Measurements from ENCODE around the gene GALK1.

The GALK1 gene

DNA sequence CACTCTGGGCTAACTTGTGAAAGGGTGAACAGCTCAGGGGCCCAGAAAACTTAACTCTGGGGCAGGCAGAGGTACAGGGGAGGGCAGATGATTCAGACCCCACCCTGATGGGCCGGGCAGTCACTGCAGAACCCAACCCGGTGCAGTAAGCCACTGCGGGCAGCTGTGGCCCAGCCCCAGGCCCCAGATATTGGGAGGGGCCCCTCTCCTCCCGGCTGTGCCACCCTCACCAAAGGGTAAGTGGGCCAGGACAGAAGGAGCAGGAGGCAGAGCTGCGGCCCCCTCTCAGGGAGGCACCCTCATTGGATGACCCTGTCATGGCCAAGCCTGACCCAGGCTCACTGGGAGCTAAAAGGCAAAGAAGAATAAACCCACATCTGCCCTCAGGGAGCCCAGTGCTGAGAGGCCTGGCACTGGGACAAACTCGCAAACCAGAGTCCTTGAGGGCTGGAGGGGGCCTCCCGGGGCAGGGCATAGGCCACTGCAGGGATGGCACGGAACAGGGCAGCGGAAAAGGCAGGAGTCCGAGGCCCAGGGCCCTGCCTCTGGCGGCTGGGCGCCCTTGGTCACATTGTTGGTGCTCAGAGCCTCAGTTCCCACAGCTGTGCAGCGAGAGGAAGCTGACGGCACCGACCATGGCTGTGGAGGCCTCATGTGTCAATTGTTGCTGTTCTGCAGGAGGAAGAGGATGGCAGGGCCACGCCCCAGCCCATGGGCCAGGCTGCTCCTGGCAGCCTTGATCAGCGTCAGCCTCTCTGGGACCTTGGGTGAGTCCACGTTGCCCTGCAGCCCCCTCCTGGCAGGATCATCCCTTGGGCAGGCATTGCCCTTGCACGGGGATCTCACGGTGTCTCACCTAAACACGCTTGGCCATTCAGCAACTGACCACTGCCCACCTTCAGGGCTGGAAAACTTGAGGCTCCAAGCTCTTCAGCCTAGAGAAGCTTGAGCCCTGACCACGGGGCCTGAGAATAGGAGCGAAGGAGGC lies 40.7 kb downstream of the GALK1 start:
- in situ Hi-C loops (cut with HindIII; ENCODE audit: low pct_ligation_motif_present, low sequenced_read_pairs) = no loop called here
- Histone ChIP-seq H3K27ac (no peak overlapping the region), H3K4me3 (ENCODE audit: low read depth, low read length) (no peak overlapping the region)

DNA sequence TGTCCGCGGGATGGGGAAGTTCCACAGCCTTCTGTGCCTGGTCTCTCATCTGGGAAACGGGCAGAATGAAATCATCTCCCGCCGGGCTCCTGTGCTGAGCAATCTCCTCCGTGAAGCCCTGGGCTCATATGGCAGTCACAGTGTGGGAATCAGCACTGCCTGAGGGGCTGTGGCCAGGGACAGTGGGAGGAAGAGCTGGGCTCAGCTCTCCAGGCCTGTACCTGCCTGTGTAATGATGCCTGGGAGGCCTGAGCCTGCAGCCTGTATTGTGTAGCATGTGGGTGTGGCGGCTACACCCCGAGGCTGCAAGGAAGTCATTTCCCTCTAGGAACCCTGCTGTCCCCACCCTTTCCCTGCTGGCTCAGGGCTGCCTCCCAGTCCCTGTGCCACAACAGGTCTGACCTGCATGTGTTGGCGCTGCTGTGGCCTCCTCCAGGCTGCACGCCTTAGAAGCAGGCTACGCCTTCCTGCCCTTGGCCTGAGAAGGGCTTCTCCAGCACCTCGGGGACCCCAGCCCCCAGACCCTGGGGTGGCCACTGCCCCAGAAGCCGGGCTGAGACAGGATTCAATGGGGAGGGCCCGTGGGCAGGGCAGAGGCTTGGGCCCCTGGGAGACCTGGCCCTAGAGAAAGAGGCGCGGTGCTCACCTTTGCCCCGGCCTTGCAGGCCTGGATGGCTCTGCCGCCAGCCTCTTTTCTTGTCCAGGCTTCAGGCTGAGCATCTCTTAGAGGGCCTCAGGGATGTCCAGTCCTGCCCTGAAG lies 41.6 kb downstream of the GALK1 start:
- Histone ChIP-seq H3K36me3 (replicated peaks) (no peaks in the 10 kb centered on the region), H3K27me3 (replicated peaks) (peaks cover 23% of the 10 kb centered on the region), H3K4me3 (ENCODE audit: low read depth, low read length) (no peak overlapping the region), H3K27ac (no peak overlapping the region)
- in situ Hi-C loops (cut with HindIII; ENCODE audit: low pct_ligation_motif_present, low sequenced_read_pairs) = no loop called here
- DNase-seq = no peak
- TF ChIP-seq, protein P1, sequence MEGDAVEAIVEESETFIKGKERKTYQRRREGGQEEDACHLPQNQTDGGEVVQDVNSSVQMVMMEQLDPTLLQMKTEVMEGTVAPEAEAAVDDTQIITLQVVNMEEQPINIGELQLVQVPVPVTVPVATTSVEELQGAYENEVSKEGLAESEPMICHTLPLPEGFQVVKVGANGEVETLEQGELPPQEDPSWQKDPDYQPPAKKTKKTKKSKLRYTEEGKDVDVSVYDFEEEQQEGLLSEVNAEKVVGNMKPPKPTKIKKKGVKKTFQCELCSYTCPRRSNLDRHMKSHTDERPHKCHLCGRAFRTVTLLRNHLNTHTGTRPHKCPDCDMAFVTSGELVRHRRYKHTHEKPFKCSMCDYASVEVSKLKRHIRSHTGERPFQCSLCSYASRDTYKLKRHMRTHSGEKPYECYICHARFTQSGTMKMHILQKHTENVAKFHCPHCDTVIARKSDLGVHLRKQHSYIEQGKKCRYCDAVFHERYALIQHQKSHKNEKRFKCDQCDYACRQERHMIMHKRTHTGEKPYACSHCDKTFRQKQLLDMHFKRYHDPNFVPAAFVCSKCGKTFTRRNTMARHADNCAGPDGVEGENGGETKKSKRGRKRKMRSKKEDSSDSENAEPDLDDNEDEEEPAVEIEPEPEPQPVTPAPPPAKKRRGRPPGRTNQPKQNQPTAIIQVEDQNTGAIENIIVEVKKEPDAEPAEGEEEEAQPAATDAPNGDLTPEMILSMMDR (IDR thresholded peaks at IDR 0.05; ENCODE audit: low read depth, low read length, missing control alignments) = no peak

More for the DNA sequence above, 40.7 kb downstream of the GALK1 start:
- no peaks in the 10 kb centered on the region for H3K36me3 ChIP-seq (replicated peaks)
- no peak for DNase-seq
- TF ChIP-seq, protein P1 (IDR thresholded peaks at IDR 0.05; ENCODE audit: low read depth, low read length, missing control alignments) = no peak
- H3K27me3 ChIP-seq (replicated peaks) = peaks cover 20% of the 10 kb centered on the region

DNA sequence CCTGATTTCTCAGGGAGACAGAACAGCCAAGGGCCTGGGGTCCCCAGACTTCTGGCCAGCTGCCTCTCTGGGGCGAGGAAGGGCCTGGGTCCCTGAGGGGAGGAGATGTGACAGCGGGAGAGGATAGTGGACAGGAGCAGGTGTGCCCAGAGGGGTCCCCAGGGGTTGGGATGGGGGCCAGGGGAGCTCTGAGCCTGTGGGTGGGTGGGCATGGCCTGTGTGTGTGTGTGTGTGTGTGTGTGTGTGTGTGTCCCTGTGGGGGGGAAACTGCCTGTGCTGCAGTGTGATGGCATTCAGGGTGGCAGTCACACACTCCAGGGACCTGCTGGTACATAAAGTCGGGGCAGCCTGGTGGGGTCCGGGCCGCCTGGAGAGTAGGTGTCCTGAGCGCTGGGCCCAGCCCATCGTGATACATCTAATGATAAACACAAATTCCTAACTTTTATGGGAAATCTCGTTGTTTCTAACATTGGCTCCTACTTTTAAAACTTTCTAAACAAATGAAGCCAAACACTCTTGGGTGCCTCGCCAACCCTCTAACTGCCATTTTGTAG lies 42.4 kb downstream of the GALK1 start:
- in situ Hi-C loops (cut with HindIII; ENCODE audit: low pct_ligation_motif_present, low sequenced_read_pairs) = no loop called here
- DNase-seq = no peak
- Histone ChIP-seq H3K27ac (no peak overlapping the region), H3K27me3 (replicated peaks) (peaks cover 23% of the 10 kb centered on the region), H3K4me3 (ENCODE audit: low read depth, low read length) (no peak overlapping the region), H3K36me3 (replicated peaks) (no peaks in the 10 kb centered on the region)
- TF ChIP-seq, protein P1 (IDR thresholded peaks at IDR 0.05; ENCODE audit: low read depth, low read length, missing control alignments) = no peak

DNA sequence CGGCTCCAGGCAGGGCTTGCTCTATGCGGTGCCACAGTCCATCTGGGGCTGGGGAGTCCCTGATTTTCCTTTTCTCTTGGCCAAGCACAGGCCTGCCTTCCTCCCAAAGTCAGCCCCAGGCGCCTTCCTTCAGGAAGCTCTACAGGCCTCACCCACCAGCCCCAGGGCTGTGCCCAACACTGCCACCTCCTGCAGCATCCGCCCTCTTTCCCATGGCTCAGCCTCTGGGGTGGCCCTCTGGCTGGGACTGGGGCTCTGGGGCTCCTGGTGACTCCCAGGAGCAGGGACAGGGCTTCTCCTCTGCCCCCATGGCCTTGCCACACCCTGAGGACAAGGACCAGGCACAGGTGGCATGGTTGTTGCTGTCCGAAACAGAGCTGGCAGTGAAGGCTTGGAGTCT lies 42.9 kb downstream of the GALK1 start:
- in situ Hi-C loops (cut with HindIII; ENCODE audit: low pct_ligation_motif_present, low sequenced_read_pairs) = no loop called here
- Histone ChIP-seq H3K4me3 (ENCODE audit: low read depth, low read length) (no peak overlapping the region), H3K27ac (no peak overlapping the region), H3K36me3 (replicated peaks) (no peaks in the 10 kb centered on the region), H3K27me3 (replicated peaks) (peaks cover 23% of the 10 kb centered on the region)
- DNase-seq = no peak
- TF ChIP-seq, protein P1 (IDR thresholded peaks at IDR 0.05; ENCODE audit: low read depth, low read length, missing control alignments) = no peak

DNA sequence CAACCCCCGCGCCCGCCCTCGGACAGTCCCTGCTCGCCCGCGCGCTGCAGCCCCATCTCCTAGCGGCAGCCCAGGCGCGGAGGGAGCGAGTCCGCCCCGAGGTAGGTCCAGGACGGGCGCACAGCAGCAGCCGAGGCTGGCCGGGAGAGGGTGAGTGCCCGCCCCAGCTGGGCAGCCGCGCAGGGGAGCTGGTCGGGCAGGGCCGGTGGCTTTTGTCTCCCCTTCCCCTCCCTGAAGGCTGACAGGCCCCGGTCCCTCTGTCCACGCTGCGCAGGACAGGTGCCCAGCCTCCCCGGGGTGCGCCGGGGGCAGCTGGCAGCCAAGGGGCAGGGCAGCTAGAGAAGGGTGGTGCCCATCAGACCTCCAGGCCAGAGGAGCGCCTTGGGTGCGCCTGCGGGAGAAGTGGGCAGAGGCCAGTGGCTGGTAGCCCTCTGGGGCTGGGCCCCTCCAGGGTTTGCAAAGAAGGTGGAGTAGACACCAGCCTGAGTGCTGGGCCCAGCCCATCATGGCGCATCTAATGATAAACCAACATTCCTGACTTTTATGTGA lies 43.5 kb downstream of the GALK1 start:
- no peak for DNase-seq
- Histone ChIP-seq H3K27me3 (replicated peaks) (peaks cover 23% of the 10 kb centered on the region), H3K27ac (no peak overlapping the region), H3K4me3 (ENCODE audit: low read depth, low read length) (peak overlapping the region; percentile 5), H3K36me3 (replicated peaks) (no peaks in the 10 kb centered on the region)
- in situ Hi-C loops (cut with HindIII; ENCODE audit: low pct_ligation_motif_present, low sequenced_read_pairs) = no loop called here
- TF ChIP-seq, protein P1 (IDR thresholded peaks at IDR 0.05; ENCODE audit: low read depth, low read length, missing control alignments) = no peak
